22Rv1 (cell line): ENCODE data around the gene CHRNA4.

Experiments
- ZFX ChIP-seq: fragments of 450-650 bp; IDR thresholded peaks from 2 replicates; pipeline ENCODE4 v1.6.1; 2017; ENCODE audit warnings: antibody characterized with exemption, borderline replicate concordance
- TF ChIP-seq, protein P1 (sequence below): fragments of 450-650 bp; IDR thresholded peaks from 2 replicates; pipeline ENCODE4 v1.5.1; 2017; ENCODE audit warnings: mild to moderate bottlenecking

DNA sequence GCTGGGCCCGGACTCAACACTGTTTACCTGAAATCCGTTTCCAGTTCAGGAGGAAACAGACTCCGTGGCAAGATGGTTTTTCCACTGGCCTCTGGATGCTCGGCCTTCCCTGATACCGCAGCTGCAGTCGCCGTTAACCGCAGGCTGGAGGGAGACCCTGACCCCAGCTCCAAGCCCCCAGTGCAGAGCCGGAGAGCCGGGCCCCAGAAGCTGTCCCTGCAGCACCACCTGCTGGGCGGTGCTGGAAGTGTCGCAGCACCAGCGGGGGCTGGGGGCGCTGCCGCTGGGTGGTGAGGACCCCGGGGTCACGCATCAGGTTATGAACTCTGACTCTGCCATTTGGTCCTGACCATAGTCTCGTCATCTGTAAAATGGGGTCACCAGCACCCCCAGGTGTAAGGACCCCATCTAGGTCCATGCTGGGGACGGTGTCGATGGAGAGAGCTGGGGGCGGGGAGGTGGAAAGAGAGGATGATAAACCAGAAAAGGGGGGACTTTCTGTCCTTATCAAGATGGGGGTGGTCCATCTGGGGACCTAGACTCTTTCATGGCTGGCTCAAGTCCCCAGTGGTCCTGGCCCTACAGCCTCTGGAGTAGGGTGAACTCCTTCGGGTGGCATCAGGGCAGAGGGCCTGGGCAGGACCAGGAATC, 20.8 kb upstream of the CHRNA4 start:
- TF ChIP-seq, protein P1, sequence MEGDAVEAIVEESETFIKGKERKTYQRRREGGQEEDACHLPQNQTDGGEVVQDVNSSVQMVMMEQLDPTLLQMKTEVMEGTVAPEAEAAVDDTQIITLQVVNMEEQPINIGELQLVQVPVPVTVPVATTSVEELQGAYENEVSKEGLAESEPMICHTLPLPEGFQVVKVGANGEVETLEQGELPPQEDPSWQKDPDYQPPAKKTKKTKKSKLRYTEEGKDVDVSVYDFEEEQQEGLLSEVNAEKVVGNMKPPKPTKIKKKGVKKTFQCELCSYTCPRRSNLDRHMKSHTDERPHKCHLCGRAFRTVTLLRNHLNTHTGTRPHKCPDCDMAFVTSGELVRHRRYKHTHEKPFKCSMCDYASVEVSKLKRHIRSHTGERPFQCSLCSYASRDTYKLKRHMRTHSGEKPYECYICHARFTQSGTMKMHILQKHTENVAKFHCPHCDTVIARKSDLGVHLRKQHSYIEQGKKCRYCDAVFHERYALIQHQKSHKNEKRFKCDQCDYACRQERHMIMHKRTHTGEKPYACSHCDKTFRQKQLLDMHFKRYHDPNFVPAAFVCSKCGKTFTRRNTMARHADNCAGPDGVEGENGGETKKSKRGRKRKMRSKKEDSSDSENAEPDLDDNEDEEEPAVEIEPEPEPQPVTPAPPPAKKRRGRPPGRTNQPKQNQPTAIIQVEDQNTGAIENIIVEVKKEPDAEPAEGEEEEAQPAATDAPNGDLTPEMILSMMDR, result peak; percentile 92
- TF ChIP-seq ZFX, result no peak
